Activated gamma-delta T cell treated with anti-CD3 and anti-CD28 coated beads, Interleukin-2, amount 50 U/mL, for 16 hours (primary cell): Measurements from ENCODE around the gene INO80E.

ENCODE experiments used
- DNase-seq: peaks from one replicate; pipeline ENCODE4 v3.0.0-alpha.2; 2020; ENCODE audit warnings: low read depth

The INO80E gene

GRCh38 chr16:29993191-29993902, 2.7 kb upstream of the INO80E start:
- DNase-seq = no peak

GRCh38 chr16:29993903-29994599, 2.0 kb upstream of the INO80E start:
- no peak for DNase-seq

DNA sequence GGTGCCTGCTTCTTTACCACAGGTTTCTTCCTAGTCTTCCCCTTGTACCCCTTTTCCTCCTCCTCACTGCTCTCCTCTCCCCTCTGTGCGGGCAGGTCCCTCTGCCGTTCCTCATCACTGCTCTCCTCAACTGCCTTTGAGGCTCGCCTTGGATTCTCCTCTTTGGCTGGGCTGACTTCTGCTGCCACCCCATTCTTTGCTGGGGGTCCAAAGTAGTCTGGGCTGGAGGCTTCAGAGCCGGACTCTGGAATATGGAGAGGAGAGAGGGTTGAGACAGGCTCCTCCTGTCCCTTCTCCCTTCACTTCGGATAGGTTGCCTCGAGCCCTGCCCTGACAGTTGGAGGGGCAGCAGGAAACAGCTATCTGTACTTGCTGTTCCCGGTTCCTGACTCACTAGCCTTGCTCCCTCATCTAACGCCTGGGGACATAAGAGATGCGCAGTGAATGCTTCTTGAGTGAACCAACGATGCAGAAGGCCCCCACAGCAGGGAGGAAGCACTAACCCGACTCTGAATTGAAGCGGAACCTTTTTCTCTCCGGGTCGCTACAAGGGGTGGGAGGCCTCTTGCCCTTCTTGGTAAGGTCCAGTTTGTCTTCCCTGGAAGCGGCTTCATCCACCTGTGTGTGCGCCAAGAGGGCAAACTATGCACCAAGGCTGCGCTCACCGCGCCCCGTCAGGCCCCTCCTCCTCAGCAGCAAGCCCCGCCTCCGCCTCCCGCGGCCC, 1.3 kb upstream of the INO80E start:
- no peak for DNase-seq

DNA sequence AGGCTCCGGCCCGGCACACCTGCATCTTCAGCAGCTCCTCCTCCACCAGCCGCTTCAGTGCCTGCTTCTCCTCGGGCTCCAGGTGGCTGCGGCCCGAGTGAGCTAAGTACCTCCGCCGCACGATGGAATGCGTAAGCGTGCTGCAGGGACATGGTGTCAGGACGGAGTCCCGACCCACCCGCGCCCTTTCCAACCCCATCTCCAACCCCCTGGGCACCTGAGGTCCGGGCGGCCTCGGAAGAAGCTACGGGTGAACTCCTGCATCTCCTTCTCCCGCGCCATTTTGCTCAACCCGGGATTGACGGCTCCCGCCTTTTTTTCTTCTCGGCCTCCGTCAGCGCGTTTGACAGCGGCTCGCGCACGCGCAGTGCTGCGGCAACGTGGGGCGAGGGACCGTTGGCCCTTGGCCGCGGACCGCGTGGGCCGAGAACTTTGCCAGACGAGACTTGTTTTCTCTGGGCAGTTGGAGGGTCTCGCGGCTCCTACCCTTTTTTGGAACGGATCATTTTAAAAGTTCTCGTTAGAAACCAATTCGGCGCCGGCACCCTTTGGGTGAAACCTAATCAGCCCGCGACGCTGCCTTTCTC, 624 bp upstream of the INO80E start, which contains the start of gene HIRIP3:
Gene HIRIP3, minus strand, starts transcription at position 294 of the 587 bp plus-strand sequence. Its CDS starts 12 bp downstream, at position 282.
- DNase-seq = peak; percentile 77

DNA sequence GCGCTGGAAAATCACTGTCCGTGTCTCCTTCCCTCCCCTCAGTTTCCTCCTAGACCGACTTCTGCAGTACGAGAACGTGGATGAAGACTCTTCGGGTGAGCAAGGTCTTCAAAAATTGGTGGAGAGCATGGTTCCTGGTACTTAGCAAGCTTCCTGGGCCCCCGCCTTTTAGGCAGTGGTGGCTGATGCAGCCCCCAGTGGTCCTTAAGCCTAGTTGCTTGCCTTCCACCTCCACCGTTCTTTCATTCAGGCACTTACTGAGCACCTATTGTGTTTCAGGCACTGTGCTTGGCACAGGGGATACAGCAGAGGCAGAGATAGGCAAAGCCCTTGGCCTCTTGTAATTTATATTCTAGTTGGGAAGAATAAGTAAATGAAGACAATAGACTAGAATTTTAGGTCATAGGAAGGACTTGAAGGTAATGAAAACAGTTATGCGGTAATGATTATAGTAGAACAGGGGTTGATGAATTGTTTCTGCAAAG, 767 bp downstream of the INO80E start:
- DNase-seq = no peak

- DNase-seq = no peak
Measured at GRCh38 chr16:29999605-30000004, 3.6 kb downstream of the INO80E start.

DNA sequence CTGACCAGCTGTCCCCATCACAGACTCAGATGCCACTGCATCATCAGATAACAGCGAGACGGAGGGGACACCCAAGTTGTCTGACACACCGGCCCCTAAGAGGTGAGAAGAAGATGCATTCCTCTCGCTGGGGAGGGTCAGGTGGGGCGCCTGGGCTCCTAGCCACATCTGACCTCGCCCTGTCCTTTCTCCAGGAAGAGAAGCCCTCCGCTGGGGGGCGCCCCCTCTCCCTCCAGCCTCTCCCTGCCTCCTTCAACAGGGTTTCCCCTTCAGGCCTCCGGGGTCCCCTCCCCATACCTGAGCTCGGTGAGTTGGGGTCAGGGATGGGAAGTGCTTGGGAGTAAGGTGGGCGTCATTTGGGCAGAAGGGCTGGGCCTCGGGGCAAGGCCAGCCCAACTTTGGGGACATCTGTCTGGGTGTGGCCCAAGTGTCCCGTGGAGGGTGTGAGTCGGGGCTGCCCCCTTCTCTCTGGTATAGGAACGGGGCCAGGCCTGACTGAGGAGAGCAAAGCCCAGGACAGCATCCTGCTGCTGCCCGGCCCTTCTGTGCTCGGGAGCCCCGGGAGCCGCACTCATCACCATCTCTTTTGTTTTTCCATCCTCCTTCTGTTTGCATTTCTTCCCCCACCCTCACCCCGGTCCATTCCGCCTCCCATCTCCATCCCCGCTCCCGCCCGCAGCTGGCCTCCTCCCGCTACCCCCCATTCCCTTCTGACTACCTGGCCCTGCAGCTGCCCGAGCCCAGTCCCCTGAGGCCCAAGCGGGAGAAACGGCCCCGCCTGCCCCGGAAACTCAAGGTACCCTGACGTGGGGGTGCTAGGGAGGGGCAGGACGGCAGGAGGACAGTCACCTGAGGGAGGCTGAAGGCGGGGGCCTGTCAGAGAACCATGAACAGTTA, 4.9 kb downstream of the INO80E start:
- DNase-seq = no peak

DNA sequence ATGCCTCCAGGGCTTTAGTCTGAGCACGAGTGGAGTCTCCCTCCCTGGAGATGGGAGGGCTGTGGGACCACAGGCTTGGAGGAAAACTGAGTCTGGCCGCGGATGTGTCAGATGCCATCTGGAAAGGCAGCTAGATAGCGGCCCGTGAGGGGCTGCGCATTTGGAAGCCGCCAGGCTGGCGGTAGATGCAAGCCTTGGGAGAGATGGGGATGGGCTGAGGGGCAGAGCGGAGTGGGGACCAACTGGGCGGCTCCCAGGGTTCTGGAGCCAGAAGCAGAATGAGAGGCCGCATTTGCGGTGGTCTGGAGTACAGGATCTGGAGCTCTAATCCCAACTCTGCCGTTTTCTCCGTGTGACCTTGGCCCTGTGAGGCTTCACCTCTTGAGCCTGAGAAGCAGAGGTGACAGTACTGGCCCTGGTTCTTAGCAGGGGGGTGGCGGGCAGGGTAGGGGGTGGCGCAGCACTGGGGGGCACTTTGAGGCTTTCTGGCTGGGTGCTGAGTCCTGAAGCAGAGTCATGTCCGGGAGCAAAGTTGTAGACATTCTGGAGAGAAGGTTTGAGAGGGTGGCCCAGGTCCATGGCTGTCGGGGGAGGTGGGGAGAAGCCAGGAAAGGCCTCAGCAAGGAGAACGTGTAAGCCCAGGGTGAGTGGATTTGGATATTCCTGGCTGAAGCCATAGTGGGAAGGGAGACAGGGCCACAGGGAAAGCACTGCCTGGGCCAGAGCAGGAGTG, 6.7 kb downstream of the INO80E start:
- DNase-seq = no peak

DNA sequence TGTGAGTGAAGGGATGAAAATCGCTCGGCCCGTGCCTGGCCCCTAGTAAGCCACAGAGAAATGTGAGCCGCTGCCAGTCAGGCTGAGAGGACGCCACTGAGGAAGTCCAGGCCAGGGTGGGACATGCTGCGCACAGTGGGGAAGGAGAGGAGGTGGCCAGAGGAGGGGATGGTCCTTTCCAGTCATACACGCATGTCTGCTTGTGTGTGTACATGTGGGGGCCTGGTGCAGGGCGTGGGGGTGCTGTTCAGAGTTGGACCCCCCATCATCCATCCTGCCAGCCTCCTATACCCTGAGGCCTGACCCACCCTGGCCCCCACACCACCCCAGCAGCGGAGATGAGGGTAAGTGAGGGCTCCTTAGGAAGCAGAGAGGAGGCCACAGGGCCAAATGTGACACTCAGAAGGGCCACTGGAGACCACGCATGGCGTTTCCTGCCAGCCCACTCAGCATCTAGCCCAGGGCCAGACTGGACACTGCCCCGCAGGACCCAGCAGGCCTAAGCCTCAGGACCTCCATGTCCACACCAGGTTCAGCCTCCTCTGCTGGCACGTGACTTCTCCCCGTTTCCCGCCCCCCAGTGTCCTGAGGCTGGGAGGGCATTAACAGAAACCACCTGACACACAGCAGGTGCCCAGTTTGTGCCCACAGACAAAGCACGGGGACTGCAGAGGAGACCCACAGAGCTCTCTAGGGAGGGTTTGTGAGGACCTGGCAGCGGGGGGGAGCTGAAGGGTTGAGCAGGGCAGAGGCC, 7.8 kb downstream of the INO80E start:
- DNase-seq = no peak

GRCh38 chr16:30004424-30004776, 8.4 kb downstream of the INO80E start:
- DNase-seq = no peak

DNA sequence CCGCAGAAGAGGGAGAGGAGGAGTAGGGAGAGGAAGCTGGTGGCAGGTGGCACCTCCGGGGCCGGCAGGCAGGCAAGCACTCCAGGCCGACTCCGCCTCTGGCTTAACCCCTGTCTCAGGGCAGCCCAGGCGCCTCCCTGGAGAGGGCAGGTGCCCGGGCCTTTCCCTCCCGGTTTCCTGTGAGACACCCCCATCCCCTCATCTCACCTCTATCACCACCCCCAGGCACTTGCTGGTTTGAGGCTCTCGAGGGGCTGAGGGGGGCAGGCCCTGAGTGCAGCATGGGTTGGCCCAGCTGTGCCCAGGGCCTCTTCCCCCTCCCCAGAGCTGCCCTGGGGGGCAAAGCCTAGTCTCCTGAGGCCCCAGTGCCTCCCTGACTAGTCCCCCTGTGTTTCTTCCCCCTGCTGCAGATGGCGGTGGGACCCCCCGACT, 8.8 kb downstream of the INO80E start:
- DNase-seq = no peak

DNA sequence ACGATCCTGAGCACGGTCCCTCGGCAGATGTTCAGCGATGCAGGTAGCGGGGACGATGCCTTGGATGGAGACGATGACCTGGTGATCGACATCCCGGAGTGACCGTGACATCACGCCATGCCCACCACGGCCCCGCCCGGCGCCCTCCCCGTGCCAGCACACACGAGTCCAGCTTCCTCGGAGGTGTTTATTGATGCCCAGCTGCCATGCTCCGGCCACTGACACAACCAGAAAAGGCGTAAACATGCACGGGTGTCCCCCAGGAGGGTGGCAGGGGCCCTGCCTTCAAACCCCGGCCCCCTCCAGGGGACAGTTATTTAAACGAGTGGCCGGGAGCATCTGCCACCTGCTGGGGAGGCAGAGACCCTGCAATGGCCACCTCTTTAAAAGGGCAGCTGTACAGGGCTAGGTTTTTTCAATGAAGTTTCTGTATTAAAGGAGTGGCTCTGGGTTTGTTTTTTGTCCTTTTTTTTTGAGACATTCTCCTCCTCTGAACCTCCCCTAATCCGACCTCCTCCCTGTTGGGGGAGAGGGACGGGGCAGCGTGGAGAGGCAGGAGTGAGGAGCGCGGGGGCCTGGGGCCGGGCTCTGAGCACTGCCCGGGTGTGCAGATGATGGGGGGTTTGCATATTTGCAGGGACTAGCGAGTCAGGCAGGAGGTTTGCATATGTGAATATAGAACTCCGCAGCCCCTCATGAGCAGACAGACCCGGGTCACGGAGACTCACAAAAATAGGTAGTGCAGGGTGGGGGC, 9.5 kb downstream of the INO80E start:
- no peak for DNase-seq

- no peak for DNase-seq
Measured at GRCh38 chr16:30006095-30006473, 10.0 kb downstream of the INO80E start.

- no peak for DNase-seq
Measured at GRCh38 chr16:30006659-30007377, 10.8 kb downstream of the INO80E start.

GRCh38 chr16:30007378-30007895, 11.4 kb downstream of the INO80E start:
- DNase-seq = no peak

DNA sequence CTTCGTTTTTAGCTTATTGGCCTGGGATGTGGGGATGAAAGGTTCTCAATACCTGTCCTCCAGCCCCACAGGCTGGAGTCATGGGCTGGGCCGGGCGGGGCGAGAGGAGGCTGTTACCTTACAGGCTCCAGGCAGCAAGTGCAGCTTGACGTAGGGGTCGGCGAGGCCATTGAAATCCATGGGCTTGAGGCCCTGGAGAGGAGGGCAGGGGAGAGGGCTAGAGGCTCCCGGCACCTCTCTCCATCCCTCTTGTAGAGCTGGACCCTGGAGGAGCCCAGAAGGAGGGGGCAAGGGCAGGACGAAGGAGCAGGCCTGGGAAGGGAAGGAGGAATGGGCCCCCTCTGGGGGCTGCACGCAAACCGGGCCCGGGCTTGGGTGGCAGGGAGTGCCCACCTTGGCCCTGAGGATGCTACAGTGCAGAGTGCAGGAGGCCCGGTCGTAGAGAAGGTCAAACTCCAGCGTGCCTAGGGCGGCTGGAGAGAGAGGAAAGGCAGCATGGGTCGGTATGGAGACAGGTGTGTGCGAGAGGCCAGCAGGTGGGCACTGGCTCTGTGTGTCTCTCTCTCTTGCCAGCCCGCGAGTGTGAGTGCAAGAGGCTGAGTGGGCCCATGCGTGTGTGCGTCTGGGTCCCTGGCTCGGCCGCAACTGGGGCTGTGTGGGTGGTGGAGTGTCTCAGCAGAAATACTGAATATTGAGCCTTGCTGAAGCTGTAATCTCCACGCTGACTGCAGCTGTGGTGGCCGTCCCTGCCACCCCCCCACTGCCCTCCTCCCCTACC, 13.2 kb downstream of the INO80E start:
- DNase-seq = no peak
